GM12864 (cell line): Measurements from ENCODE around the gene TTC27.
"Not testable (repeated sequence)": the region's sequence is repeated elsewhere in the genome, so short reads cannot be mapped to it uniquely, and the experiment has no call there.

Experiments used
- DNase-seq: peaks from one replicate; pipeline ENCODE4 v3.0.0-alpha.2; 2011; ENCODE audit warnings: low read depth
- H3K4me3 ChIP-seq: 2 replicates; pipeline ENCODE4 v1.5.1; 2011; ENCODE audit warnings: mild to moderate bottlenecking, low read depth, low read length, control low read depth
- TF ChIP-seq, protein P1 (sequence below): IDR thresholded peaks from 2 replicates; pipeline ENCODE4 v1.5.1; 2011; ENCODE audit warnings: low read depth, mild to moderate bottlenecking, moderate library complexity, low read length, control low read depth, inconsistent platforms; ENCODE audit errors: missing control alignments

The TTC27 gene

DNA sequence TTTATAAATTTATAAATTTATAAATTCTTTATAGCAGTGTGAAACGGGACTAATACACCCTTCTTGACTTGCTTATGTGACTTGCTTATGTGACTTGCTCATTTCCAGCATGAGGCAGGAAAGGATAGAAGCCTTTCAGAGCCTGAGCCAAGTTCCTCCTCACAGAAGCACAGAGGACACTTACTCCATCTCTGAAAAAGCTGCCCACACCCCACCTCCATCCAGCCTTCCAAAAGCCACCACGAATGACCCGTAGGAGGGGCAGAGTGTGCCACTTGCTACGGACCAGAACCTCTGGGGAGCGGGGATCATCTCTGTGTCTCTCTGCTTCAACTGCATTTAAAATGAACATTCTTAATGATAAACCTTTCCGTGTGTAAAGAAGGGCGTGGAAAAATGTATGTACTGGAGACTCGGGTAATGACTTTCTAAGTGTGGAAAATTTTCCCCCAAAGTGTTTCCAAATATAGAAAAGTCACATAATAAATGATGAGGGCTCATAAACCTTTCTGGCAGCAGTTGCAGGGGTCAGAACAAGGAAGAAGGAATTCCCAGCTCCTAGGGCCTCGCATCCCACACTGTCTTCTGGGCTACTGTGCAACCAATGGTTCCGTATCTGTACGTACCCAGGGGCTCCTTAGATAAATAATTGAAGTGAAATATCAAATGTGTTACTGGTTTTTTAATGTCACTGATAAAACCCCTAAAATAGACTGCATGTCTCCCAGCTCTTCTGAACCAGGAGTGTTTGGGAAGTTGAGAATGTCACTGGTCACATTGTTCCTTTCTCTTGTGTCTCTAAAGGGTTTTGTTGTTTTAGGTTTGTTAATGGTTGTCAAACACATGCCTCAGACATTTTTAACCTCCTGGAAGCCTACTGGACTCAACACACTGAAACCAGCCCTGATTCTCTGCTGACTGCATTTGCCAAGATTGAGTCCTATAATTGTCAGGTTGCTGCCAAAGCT lies 214.4 kb downstream of the TTC27 start:
- DNase-seq: no peak
- no peak overlapping the region for H3K4me3 ChIP-seq
- TF ChIP-seq, protein P1, sequence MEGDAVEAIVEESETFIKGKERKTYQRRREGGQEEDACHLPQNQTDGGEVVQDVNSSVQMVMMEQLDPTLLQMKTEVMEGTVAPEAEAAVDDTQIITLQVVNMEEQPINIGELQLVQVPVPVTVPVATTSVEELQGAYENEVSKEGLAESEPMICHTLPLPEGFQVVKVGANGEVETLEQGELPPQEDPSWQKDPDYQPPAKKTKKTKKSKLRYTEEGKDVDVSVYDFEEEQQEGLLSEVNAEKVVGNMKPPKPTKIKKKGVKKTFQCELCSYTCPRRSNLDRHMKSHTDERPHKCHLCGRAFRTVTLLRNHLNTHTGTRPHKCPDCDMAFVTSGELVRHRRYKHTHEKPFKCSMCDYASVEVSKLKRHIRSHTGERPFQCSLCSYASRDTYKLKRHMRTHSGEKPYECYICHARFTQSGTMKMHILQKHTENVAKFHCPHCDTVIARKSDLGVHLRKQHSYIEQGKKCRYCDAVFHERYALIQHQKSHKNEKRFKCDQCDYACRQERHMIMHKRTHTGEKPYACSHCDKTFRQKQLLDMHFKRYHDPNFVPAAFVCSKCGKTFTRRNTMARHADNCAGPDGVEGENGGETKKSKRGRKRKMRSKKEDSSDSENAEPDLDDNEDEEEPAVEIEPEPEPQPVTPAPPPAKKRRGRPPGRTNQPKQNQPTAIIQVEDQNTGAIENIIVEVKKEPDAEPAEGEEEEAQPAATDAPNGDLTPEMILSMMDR: no peak

DNA sequence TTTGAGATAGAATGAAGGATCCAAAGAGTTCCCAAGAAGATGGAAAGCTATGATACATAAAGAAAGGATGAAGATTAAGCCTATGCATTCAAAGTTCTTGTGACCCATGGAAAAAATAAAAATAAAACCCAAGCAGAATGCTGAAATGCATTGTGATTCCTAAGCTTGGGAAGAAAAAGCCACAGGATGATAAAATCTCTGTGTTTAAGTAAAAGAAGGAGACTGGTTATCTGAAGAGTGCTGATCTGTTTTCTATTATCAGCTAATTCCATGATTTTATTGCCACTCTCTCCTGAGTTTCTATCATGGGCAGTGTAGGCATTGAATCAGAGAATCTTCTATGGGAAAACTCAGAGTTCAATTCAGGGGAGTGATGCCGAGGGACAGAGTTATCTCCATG lies 215.8 kb downstream of the TTC27 start:
- DNase-seq: no peak
- H3K4me3 ChIP-seq: no peak overlapping the region
- TF ChIP-seq, protein P1: no peak

DNA sequence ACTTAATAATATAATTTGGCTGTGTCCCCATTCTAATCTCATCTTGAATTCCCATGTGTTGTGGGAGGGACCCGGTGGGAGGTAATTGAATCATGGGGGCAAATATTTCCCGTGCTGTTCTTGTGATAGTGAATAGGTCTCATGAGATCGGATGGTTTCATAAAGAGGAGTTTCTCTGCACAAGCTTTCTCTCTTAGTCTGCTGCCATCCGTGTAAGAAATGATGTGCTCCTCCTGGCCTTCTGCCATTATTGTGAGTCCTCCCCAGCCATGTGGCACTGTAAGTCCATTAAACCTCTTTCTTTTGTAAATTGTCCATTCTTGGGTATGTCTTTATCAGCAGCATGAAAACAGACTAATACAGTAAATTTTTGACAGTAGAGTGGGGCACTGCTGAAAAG lies 216.4 kb downstream of the TTC27 start:
- TF ChIP-seq, protein P1: no peak
- H3K4me3 ChIP-seq: no peak overlapping the region
- no peak for DNase-seq

DNA sequence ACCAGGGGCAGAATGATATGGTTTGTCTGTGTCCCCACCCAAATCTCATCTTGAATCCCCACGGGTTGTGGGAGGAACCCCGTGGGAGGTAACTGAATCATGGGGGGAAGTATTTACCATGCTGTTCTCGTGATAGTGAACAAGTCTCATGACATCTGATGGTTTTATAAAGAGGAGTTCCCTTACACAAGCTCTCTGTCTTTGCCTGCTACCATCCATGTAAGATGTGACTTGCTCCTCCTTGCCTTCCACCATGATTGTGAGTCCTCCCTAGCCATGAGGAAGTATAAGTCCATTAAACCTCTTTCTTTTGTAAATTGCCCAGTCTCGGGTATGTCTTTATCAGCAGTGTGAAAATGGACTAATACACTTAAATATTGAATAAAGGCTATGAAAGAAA lies 218.4 kb downstream of the TTC27 start:
- H3K4me3 ChIP-seq, DNase-seq: not testable (repeated sequence)

DNA sequence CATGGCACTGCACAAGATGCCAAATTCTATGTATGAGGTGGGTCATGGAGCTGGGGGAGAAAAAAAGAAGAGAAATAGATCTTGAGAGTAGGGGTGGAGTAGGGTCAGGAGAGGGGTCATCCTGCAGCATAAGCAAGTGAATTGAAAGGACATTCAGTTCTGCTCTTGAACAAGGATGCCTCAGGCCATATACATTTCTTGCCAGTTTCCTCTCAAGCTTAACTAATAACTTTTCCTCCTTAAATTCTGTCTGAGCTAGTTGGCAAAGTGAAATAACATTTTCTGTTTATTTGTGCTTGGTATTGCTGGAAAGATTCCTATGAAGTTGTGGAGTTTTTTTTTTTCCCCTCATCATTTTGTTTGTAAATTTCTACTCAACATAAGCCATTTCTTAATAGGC lies 219.9 kb downstream of the TTC27 start:
- DNase-seq: no peak
- TF ChIP-seq, protein P1: no peak
- H3K4me3 ChIP-seq: no peak overlapping the region

DNA sequence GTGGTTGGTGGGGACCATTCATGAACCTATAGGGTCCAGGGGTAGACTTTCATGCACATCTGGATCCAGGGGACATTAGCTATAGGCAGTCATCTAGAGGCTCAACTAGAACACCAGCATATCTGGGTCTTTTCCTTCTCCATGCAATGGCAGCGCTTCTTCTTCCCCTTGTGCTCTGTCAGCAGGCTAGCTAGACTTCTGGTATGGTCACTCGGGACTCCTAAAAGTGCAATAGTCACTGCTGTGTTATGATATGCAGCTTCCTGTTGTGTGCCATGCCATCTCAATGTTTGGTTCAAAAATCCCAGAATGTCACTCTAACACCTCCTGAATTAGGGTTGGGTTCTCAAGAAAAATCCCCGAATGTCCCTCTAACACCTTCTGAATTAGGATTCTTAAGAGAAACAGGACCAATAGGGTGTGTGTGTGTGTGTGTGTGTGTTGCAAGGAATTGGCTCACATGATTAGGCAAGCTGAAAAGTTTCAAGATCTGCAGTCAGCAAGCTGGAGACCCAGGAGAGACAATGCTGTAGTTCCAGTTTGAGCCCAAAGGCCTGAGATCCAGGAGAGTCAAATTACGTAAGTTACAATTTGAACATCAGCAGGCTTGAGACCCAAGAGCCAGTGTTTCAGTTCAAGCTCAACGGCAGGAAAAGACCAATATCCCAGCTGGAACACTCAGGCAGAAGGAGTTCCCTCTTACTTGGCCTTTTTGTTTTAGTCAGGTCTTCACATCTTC lies 221.8 kb downstream of the TTC27 start:
- no peak overlapping the region for H3K4me3 ChIP-seq
- TF ChIP-seq, protein P1: no peak
- no peak for DNase-seq

DNA sequence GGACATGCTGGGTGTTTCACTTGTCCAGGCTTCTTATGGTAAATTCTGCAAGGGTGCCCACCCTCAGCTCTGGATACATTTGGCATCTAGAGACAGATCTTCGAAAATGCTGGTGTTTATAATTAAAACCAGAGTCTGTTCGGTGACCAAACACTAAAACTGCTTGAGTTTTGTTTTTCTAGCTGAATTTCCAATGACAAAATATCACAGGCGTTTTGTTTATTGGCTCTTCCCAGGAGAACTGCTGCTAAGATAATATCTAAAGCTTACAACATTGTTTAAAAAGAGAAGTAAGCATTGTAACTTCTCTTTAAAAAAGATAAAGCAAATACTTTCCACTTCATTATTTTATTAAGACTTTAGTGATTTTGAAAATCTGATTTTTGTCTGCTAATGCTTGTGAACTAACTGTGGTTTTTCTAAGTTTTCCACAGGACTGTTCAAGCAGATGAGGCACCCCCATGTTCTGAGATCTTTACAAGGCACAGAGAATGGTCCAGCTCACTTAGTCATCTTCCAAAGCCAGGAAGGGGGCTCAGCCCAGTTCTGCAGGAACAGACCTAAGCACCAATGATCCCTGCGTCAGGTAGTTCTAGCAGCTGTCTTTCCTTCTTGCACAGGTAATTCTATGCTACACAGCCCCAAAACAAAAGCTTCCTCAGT lies 224.1 kb downstream of the TTC27 start:
- DNase-seq: no peak
- H3K4me3 ChIP-seq: no peak overlapping the region
- TF ChIP-seq, protein P1: no peak
